ENCODE results near the gene GPR25. TPM values are rescaled to one million over a fixed set of nuclear protein-coding genes. Genes with fewer than 3 reads are reported as not detected.

Gene GPR25
- polyA plus RNA-seq, 1 experiment = not detected

GRCh38 chr1:200856716-200857357 lies 15.9 kb upstream of the GPR25 start:
- TF ChIP-seq, protein P1, sequence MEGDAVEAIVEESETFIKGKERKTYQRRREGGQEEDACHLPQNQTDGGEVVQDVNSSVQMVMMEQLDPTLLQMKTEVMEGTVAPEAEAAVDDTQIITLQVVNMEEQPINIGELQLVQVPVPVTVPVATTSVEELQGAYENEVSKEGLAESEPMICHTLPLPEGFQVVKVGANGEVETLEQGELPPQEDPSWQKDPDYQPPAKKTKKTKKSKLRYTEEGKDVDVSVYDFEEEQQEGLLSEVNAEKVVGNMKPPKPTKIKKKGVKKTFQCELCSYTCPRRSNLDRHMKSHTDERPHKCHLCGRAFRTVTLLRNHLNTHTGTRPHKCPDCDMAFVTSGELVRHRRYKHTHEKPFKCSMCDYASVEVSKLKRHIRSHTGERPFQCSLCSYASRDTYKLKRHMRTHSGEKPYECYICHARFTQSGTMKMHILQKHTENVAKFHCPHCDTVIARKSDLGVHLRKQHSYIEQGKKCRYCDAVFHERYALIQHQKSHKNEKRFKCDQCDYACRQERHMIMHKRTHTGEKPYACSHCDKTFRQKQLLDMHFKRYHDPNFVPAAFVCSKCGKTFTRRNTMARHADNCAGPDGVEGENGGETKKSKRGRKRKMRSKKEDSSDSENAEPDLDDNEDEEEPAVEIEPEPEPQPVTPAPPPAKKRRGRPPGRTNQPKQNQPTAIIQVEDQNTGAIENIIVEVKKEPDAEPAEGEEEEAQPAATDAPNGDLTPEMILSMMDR (IDR thresholded peaks at IDR 0.05; ENCODE audit: low read depth, low read length) = no peak
- Histone ChIP-seq H3K27ac (ENCODE audit: low read depth, low read length) (no peak overlapping the region), H3K9me3 (ENCODE audit: control insufficient read depth, insufficient read depth, low read length) (no peaks in the 10 kb centered on the region), H3K4me3 (ENCODE audit: low read depth, low read length) (no peak overlapping the region), H3K27me3 (ENCODE audit: control insufficient read depth, insufficient read depth, low read length) (no peaks in the 10 kb centered on the region)
- ChIA-PET POLR2A (interaction anchor here (1.8 kb wide), 1 partner anchor 10 kb away, joined by 4 read pairs; no protein-coding TSS in a partner anchor), CTCF (interaction anchor here (1.0 to 1.2 kb wide), 3 partner anchors 18 to 235 kb away, joined by 3 to 8 read pairs (median 7); no protein-coding TSS in a partner anchor)
- DNase-seq (ENCODE audit: low read depth, low spot score) = no peak

- Histone ChIP-seq H3K4me3 (ENCODE audit: low read depth, low read length) (no peak overlapping the region), H3K27me3 (ENCODE audit: control insufficient read depth, insufficient read depth, low read length) (no peaks in the 10 kb centered on the region), H3K9me3 (ENCODE audit: control insufficient read depth, insufficient read depth, low read length) (no peaks in the 10 kb centered on the region), H3K27ac (ENCODE audit: low read depth, low read length) (no peak overlapping the region)
- TF ChIP-seq, protein P1 (IDR thresholded peaks at IDR 0.05; ENCODE audit: low read depth, low read length) = no peak
- ChIA-PET POLR2A (interaction anchor here (1.8 kb wide), 1 partner anchor 9 kb away, joined by 4 read pairs; no protein-coding TSS in a partner anchor), CTCF (interaction anchor here (0.5 to 1.6 kb wide), 5 partner anchors 19 to 591 kb away, joined by 3 to 8 read pairs (median 6); no protein-coding TSS in a partner anchor)
- DNase-seq (ENCODE audit: low read depth, low spot score) = no peak
Observed at GRCh38 chr1:200857804-200858203, 15.0 kb upstream of the GPR25 start.

DNA sequence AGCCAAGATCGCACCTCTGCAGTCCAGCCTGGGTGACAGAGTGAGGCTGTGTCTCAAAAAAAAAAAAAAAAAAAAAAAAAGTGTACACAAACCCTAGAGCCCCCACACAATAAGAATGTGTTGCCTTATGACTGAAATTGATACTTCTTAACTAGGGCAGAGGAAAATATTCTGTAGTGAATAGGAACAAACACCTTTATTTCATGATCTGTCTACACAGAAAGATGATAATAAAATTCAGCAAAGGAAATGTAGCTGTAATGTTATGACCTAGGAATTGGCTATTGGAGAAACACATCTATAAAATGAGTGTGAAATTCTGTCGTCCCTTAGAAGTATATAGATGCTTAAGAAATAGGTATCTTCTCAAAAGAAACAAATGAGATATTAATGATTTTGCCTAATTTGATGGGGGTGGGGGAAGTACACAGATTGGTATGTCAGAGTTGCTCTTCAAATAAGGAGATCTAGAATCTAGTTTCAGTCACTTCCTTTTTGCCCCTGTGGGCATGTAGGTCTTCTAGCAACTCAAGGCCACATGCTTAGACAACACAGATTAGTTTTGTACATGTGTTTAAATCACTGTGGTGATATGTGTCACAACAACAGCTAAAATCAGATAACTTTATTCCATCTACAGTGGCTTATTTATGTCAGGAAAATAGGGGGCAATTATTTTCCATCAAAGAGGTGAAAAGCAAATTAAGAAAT lies 10.7 kb upstream of the GPR25 start:
- TF ChIP-seq, protein P1 (IDR thresholded peaks at IDR 0.05; ENCODE audit: low read depth, low read length) = no peak
- CTCF ChIA-PET = no interaction called here
- no peaks in the 10 kb centered on the region for H3K27me3 ChIP-seq (ENCODE audit: control insufficient read depth, insufficient read depth, low read length)

DNA sequence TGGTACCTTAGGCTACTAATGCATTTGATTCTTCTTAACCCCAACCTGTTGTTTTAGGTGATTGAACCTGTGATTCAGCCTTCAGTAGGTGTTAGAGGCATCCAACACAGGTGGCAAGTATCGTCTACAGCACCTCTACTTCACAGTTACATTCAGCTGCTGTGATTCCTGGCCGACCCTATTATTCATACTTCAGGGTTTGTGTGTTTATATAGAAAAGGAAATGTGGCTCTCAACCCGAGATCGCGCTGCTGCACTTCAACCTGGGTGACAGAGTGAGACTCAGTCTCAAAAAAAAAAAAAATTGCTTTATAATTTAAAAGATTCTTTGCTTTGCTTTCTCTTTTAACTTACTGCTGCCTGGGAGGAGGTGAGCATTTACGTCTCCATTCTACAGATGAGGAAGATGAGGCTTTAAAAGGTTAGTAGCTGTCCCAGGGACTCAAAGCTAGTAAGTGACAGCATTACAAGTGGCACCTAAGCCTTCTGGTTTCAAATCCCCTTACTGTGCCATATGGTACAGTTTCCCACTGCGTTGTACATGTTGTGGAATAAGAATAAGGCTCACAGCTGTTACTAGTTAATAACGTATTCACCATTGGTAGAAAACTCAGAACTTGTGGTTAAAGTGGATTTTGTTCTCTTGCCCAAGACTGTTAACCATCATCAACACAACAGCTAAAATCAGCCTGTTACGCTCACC lies 9.9 kb upstream of the GPR25 start:
- no peak for DNase-seq (ENCODE audit: low read depth, low spot score)
- POLR2A ChIA-PET = interaction anchor here (0.7 kb wide), 1 partner anchor 19 kb away, joined by 4 read pairs; no protein-coding TSS in a partner anchor
- no peak overlapping the region for H3K27ac ChIP-seq (ENCODE audit: low read depth, low read length)
- no peaks in the 10 kb centered on the region for H3K9me3 ChIP-seq (ENCODE audit: control insufficient read depth, insufficient read depth, low read length)
- CTCF ChIA-PET = no interaction called here
- TF ChIP-seq, protein P1 (IDR thresholded peaks at IDR 0.05; ENCODE audit: low read depth, low read length) = no peak
- no peak overlapping the region for H3K4me3 ChIP-seq (ENCODE audit: low read depth, low read length)
- H3K27me3 ChIP-seq (ENCODE audit: control insufficient read depth, insufficient read depth, low read length) = peaks cover 3% of the 10 kb centered on the region

More for the DNA sequence above, 10.7 kb upstream of the GPR25 start:
- no peak for DNase-seq (ENCODE audit: low read depth, low spot score)
- POLR2A ChIA-PET = no interaction called here
- no peak overlapping the region for H3K27ac ChIP-seq (ENCODE audit: low read depth, low read length)
- H3K4me3 ChIP-seq (ENCODE audit: low read depth, low read length) = no peak overlapping the region
- no peaks in the 10 kb centered on the region for H3K9me3 ChIP-seq (ENCODE audit: control insufficient read depth, insufficient read depth, low read length)

All from AG04450 (cell line).